ENCODE data around the gene SYNE3.

Gene SYNE3

GRCh38 chr14:95491936-95492608, 24.4 kb downstream of the SYNE3 start:
- no peak overlapping the region for H3K9ac ChIP-seq (ENCODE audit: low read length in 5 of 5)
- H3K36me3 ChIP-seq (ENCODE audit: control insufficient read depth in 5 of 5, insufficient read depth in 5 of 5, low read length in 5 of 5), result peaks cover 0 to 5% (median 0%) of the 10 kb centered on the region in 5 donors
- H3K27ac ChIP-seq (ENCODE audit: low read depth, low read length), result peak overlapping the region; percentile 84
- H3K27me3 ChIP-seq (ENCODE audit: control insufficient read depth in 5 of 5, insufficient read depth in 4 of 5, low read length in 5 of 5), result no peaks in the 10 kb centered on the region
- H3K4me1 ChIP-seq (ENCODE audit: control insufficient read depth in 5 of 5, insufficient read depth in 5 of 5, low read length in 5 of 5), result peaks cover 28 to 66% (median 54%) of the 10 kb centered on the region in 5 donors
- H3K9me3 ChIP-seq (ENCODE audit: control insufficient read depth in 5 of 5, low read length in 5 of 5), result no peaks in the 10 kb centered on the region
- H3K4me3 ChIP-seq (ENCODE audit: low read depth in 1 of 5, low read length in 5 of 5), result no peak overlapping the region

DNA sequence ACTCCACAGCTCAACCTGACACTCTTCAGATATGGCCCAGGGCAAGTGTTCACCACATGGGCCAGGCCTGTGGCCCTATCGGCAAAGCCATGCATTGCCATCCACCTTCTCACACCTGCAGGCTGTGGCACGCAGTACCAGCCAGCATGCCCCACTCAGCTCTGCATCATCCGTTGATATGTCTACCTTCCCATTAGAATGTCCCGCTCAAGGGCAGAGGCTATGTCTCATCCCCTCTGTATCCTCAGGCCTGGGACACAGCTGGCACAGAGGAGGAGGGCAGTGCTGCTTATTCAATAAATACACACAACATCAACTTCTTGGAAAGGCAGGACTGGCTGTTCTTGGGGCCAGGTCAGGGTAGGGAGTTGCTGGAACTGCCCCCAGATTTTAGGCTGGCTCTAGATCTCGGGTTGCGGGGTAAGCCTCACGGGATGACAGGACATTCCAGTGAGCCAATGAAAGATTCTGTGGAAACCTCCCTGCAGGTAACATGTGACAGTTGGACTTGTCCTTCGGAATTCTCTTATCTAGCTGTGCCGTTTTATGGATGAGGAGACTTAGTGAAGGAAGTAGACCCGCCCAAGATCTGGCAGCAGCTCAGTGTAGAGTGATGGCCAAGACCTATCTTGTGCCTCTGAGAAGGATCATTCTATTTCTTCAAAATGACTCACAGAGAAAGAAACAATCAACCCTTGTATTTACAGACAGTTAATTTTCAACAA, 25.6 kb downstream of the SYNE3 start:
- no peak overlapping the region for H3K4me3 ChIP-seq (ENCODE audit: low read depth in 1 of 5, low read length in 5 of 5)
- H3K9ac ChIP-seq (ENCODE audit: low read length in 5 of 5), result no peak overlapping the region
- H3K36me3 ChIP-seq (ENCODE audit: control insufficient read depth in 5 of 5, insufficient read depth in 5 of 5, low read length in 5 of 5), result peaks cover 0 to 5% (median 0%) of the 10 kb centered on the region in 5 donors
- H3K9me3 ChIP-seq (ENCODE audit: control insufficient read depth in 5 of 5, low read length in 5 of 5), result no peaks in the 10 kb centered on the region
- H3K27ac ChIP-seq (ENCODE audit: low read depth, low read length), result peak overlapping the region; percentile 84
- H3K4me1 ChIP-seq (ENCODE audit: control insufficient read depth in 5 of 5, insufficient read depth in 5 of 5, low read length in 5 of 5), result peaks cover 22 to 66% (median 49%) of the 10 kb centered on the region in 5 donors
- no peaks in the 10 kb centered on the region for H3K27me3 ChIP-seq (ENCODE audit: control insufficient read depth in 5 of 5, insufficient read depth in 4 of 5, low read length in 5 of 5)

DNA sequence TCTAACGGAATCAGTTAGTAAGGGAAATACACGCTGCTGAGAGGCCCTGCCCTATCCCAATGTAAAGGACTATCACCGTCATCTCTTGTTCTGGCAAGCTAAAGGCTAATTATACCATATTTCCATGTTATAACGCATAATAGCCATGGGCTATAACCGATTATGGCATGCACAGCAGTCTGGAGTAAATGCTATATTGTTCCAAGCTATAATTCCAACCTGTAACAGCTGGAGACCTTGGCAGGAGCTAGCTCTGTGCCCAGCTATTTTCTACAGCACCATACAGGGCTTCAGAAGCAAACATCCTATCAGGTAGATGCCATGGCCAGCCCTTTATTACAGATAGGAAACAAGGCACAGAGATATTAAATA, 26.3 kb downstream of the SYNE3 start:
- Histone ChIP-seq H3K4me1 (ENCODE audit: control insufficient read depth in 5 of 5, insufficient read depth in 5 of 5, low read length in 5 of 5) (peaks cover 18 to 66% (median 47%) of the 10 kb centered on the region in 5 donors), H3K27ac (ENCODE audit: low read depth, low read length) (peak overlapping the region; percentile 84)

GRCh38 chr14:95489214-95490137, 27.0 kb downstream of the SYNE3 start:
- Histone ChIP-seq H3K9ac (ENCODE audit: low read length in 5 of 5) (peak overlapping the region in 3 of 5 donors; percentile 24 to 58 (median 29)), H3K4me1 (ENCODE audit: control insufficient read depth in 5 of 5, insufficient read depth in 5 of 5, low read length in 5 of 5) (peaks cover 18 to 65% (median 48%) of the 10 kb centered on the region in 5 donors), H3K36me3 (ENCODE audit: control insufficient read depth in 5 of 5, insufficient read depth in 5 of 5, low read length in 5 of 5) (peaks cover 0 to 9% (median 0%) of the 10 kb centered on the region in 5 donors), H3K9me3 (ENCODE audit: control insufficient read depth in 5 of 5, low read length in 5 of 5) (no peaks in the 10 kb centered on the region), H3K4me3 (ENCODE audit: low read depth in 1 of 5, low read length in 5 of 5) (peak overlapping the region in 1 of 5 donors; percentile 16), H3K27me3 (ENCODE audit: control insufficient read depth in 5 of 5, insufficient read depth in 4 of 5, low read length in 5 of 5) (no peaks in the 10 kb centered on the region), H3K27ac (ENCODE audit: low read depth, low read length) (peak overlapping the region; percentile 84)

More for the DNA sequence above, 26.3 kb downstream of the SYNE3 start:
- Histone ChIP-seq H3K36me3 (ENCODE audit: control insufficient read depth in 5 of 5, insufficient read depth in 5 of 5, low read length in 5 of 5) (peaks cover 0 to 5% (median 0%) of the 10 kb centered on the region in 5 donors), H3K4me3 (ENCODE audit: low read depth in 1 of 5, low read length in 5 of 5) (no peak overlapping the region), H3K27me3 (ENCODE audit: control insufficient read depth in 5 of 5, insufficient read depth in 4 of 5, low read length in 5 of 5) (no peaks in the 10 kb centered on the region), H3K9ac (ENCODE audit: low read length in 5 of 5) (peak overlapping the region in 1 of 5 donors; percentile 29), H3K9me3 (ENCODE audit: control insufficient read depth in 5 of 5, low read length in 5 of 5) (no peaks in the 10 kb centered on the region)

- H3K27ac ChIP-seq (ENCODE audit: low read depth, low read length), result peak overlapping the region; percentile 99
- no peaks in the 10 kb centered on the region for H3K9me3 ChIP-seq (ENCODE audit: control insufficient read depth in 5 of 5, low read length in 5 of 5)
- H3K4me1 ChIP-seq (ENCODE audit: control insufficient read depth in 5 of 5, insufficient read depth in 5 of 5, low read length in 5 of 5), result peaks cover 24 to 71% (median 57%) of the 10 kb centered on the region in 5 donors
- no peaks in the 10 kb centered on the region for H3K27me3 ChIP-seq (ENCODE audit: control insufficient read depth in 5 of 5, insufficient read depth in 4 of 5, low read length in 5 of 5)
- peak overlapping the region in 1 of 5 donors; percentile 58 for H3K9ac ChIP-seq (ENCODE audit: low read length in 5 of 5)
- peak overlapping the region in 1 of 5 donors; percentile 16 for H3K4me3 ChIP-seq (ENCODE audit: low read depth in 1 of 5, low read length in 5 of 5)
- peaks cover 0 to 9% (median 0%) of the 10 kb centered on the region in 5 donors for H3K36me3 ChIP-seq (ENCODE audit: control insufficient read depth in 5 of 5, insufficient read depth in 5 of 5, low read length in 5 of 5)
Observed at GRCh38 chr14:95488376-95489213, 27.9 kb downstream of the SYNE3 start.

GRCh38 chr14:95487669-95488084, 28.8 kb downstream of the SYNE3 start:
- H3K27ac ChIP-seq (ENCODE audit: low read depth, low read length), result peak overlapping the region; percentile 99
- no peak overlapping the region for H3K4me3 ChIP-seq (ENCODE audit: low read depth in 1 of 5, low read length in 5 of 5)
- H3K36me3 ChIP-seq (ENCODE audit: control insufficient read depth in 5 of 5, insufficient read depth in 5 of 5, low read length in 5 of 5), result peaks cover 0 to 9% (median 0%) of the 10 kb centered on the region in 5 donors
- no peak overlapping the region for H3K9ac ChIP-seq (ENCODE audit: low read length in 5 of 5)
- no peaks in the 10 kb centered on the region for H3K9me3 ChIP-seq (ENCODE audit: control insufficient read depth in 5 of 5, low read length in 5 of 5)
- H3K27me3 ChIP-seq (ENCODE audit: control insufficient read depth in 5 of 5, insufficient read depth in 4 of 5, low read length in 5 of 5), result peaks cover 0 to 4% (median 0%) of the 10 kb centered on the region in 5 donors
- peaks cover 33 to 80% (median 64%) of the 10 kb centered on the region in 5 donors for H3K4me1 ChIP-seq (ENCODE audit: control insufficient read depth in 5 of 5, insufficient read depth in 5 of 5, low read length in 5 of 5)

GRCh38 chr14:95486875-95487668, 29.4 kb downstream of the SYNE3 start:
- peak overlapping the region in 1 of 5 donors; percentile 28 for H3K9ac ChIP-seq (ENCODE audit: low read length in 5 of 5)
- H3K27me3 ChIP-seq (ENCODE audit: control insufficient read depth in 5 of 5, insufficient read depth in 4 of 5, low read length in 5 of 5), result peaks cover 0 to 4% (median 0%) of the 10 kb centered on the region in 5 donors
- H3K9me3 ChIP-seq (ENCODE audit: control insufficient read depth in 5 of 5, low read length in 5 of 5), result no peaks in the 10 kb centered on the region
- H3K4me3 ChIP-seq (ENCODE audit: low read depth in 1 of 5, low read length in 5 of 5), result no peak overlapping the region
- peaks cover 34 to 86% (median 70%) of the 10 kb centered on the region in 5 donors for H3K4me1 ChIP-seq (ENCODE audit: control insufficient read depth in 5 of 5, insufficient read depth in 5 of 5, low read length in 5 of 5)
- peak overlapping the region; percentile 99 for H3K27ac ChIP-seq (ENCODE audit: low read depth, low read length)
- peaks cover 0 to 9% (median 0%) of the 10 kb centered on the region in 5 donors for H3K36me3 ChIP-seq (ENCODE audit: control insufficient read depth in 5 of 5, insufficient read depth in 5 of 5, low read length in 5 of 5)

DNA sequence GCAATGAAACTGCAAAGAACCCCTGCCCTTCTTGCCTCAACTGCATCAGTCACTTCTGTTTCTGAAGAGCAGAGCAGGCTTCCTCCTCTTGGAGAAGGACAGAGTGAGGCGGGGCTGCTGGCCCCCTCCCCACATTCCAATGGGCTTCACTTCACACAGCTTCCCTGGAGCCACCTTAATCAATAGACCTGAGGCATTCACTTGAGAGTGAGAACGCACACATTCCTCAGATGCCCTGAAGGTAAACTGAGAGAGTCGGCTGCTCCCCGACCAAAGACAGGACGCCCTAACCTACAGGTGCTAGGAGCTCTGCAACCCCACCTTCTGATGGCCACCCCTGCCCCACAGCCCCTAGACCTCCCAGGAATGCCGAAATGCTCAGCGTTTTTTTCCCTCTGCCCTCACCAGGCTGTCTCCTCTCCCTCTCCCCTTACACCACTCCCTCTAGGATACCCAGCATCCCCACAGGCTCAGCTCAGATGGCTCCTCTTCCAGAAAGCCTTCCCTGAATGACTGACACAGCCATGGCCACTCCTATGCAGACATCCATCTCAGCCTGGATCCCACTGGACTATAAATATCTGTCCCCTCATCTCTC, 31.1 kb downstream of the SYNE3 start:
- H3K9me3 ChIP-seq (ENCODE audit: control insufficient read depth in 5 of 5, low read length in 5 of 5), result no peaks in the 10 kb centered on the region
- peaks cover 35 to 94% (median 76%) of the 10 kb centered on the region in 5 donors for H3K4me1 ChIP-seq (ENCODE audit: control insufficient read depth in 5 of 5, insufficient read depth in 5 of 5, low read length in 5 of 5)
- H3K36me3 ChIP-seq (ENCODE audit: control insufficient read depth in 5 of 5, insufficient read depth in 5 of 5, low read length in 5 of 5), result peaks cover 0 to 9% (median 7%) of the 10 kb centered on the region in 5 donors
- no peak overlapping the region for H3K4me3 ChIP-seq (ENCODE audit: low read depth in 1 of 5, low read length in 5 of 5)
- no peak overlapping the region for H3K9ac ChIP-seq (ENCODE audit: low read length in 5 of 5)
- peak overlapping the region; percentile 99 for H3K27ac ChIP-seq (ENCODE audit: low read depth, low read length)
- peaks cover 0 to 4% (median 0%) of the 10 kb centered on the region in 5 donors for H3K27me3 ChIP-seq (ENCODE audit: control insufficient read depth in 5 of 5, insufficient read depth in 4 of 5, low read length in 5 of 5)
